ENCODE results near the gene PDE4B. TPM values are rescaled to one million over a fixed set of nuclear protein-coding genes. Genes with fewer than 3 reads are reported as not detected.

The PDE4B gene
- total RNA-seq, 1 donor from 2014 or later, result 7.6 TPM

DNA sequence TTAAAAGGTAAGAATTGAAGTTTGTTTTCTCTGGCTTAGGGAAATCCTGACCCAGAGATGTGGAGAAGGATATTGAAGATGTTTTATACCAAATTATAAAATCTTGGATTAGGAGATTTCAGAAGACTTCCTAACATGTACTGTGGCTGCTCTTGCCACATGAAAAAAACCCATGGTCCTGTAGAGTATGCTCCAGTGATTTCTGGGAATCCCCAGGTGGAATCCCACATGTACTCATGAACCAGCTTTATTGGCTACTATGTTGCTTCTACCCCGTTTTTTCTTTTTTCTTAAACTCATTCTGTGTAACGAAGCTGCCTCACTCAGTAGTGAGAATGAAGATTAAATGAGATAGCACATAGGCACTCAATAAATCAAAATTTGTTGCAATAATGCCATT is 608.5 kb downstream of the PDE4B start:
- Histone ChIP-seq H3K36me3 (ENCODE audit: insufficient read depth, low read length) (no peaks in the 10 kb centered on the region), H3K27ac (ENCODE audit: low read depth, low read length) (no peak overlapping the region), H3K4me2 (ENCODE audit: low read length) (no peak overlapping the region), H3K9ac (ENCODE audit: low read length) (no peak overlapping the region), H3K4me3 (ENCODE audit: insufficient read depth, low read depth, low read length) (no peak overlapping the region), H2AFZ (ENCODE audit: low read depth, low read length) (no peak overlapping the region), H3K9me3 (ENCODE audit: insufficient read depth, low read depth, low read length) (no peaks in the 10 kb centered on the region), H3K79me2 (ENCODE audit: insufficient read depth, low read length) (no peaks in the 10 kb centered on the region), H3K27me3 (ENCODE audit: insufficient read depth, low read length) (no peaks in the 10 kb centered on the region), H3K4me1 (ENCODE audit: insufficient read depth, low read length) (no peaks in the 10 kb centered on the region), H4K20me1 (ENCODE audit: insufficient read depth, low read length) (no peaks in the 10 kb centered on the region)
- Mint-ChIP-seq H3K27me3 (ENCODE audit: low read depth, unreplicated experiment) (no peaks in the 10 kb centered on the region), H3K9me3 (ENCODE audit: unreplicated experiment) (peaks cover 2% of the 10 kb centered on the region), H3K4me1 (ENCODE audit: low read depth, unreplicated experiment) (peaks cover 13% of the 10 kb centered on the region), H3K36me3 (ENCODE audit: low read depth, unreplicated experiment) (no peaks in the 10 kb centered on the region), H3K4me3 (ENCODE audit: unreplicated experiment) (no peak overlapping the region), H3K27ac (ENCODE audit: unreplicated experiment) (no peak overlapping the region)
- no peak for FAIRE-seq
- DNase-seq (ENCODE audit: low read depth), result no peak
- TF ChIP-seq, protein P1, sequence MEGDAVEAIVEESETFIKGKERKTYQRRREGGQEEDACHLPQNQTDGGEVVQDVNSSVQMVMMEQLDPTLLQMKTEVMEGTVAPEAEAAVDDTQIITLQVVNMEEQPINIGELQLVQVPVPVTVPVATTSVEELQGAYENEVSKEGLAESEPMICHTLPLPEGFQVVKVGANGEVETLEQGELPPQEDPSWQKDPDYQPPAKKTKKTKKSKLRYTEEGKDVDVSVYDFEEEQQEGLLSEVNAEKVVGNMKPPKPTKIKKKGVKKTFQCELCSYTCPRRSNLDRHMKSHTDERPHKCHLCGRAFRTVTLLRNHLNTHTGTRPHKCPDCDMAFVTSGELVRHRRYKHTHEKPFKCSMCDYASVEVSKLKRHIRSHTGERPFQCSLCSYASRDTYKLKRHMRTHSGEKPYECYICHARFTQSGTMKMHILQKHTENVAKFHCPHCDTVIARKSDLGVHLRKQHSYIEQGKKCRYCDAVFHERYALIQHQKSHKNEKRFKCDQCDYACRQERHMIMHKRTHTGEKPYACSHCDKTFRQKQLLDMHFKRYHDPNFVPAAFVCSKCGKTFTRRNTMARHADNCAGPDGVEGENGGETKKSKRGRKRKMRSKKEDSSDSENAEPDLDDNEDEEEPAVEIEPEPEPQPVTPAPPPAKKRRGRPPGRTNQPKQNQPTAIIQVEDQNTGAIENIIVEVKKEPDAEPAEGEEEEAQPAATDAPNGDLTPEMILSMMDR (IDR thresholded peaks at IDR 0.05; ENCODE audit: insufficient read depth, low read depth, low read length), result no peak
- TF ChIP-seq EZH2 (IDR thresholded peaks at IDR 0.05; ENCODE audit: insufficient read depth, low read length), result no peak

DNA sequence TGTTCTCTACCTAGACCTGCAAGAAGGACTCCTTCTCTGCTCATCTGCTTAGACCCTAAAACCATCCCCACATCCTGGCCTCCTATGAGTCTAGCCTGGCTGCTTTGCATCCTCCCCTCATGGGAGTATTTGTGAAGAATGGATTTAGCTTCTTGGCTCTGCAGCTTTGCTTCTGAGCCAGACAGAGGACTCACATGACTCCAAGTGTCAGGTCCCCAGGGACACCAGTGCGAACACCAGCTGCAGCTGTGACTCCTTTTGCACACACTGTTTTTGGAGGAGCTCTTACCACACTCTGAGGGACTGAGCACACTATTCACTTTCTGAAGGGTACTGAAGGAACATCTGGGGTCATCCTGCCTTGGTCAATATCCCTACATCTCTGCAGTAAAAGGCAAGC is 609.5 kb downstream of the PDE4B start:
- H3K4me3 ChIP-seq (ENCODE audit: insufficient read depth, low read depth, low read length), result no peak overlapping the region
- H3K9me3 Mint-ChIP-seq (ENCODE audit: unreplicated experiment), result peaks cover 2% of the 10 kb centered on the region
- H3K27me3 ChIP-seq (ENCODE audit: insufficient read depth, low read length), result no peaks in the 10 kb centered on the region
- H3K4me3 Mint-ChIP-seq (ENCODE audit: unreplicated experiment), result no peak overlapping the region
- H3K27ac ChIP-seq (ENCODE audit: low read depth, low read length), result no peak overlapping the region
- H3K27ac Mint-ChIP-seq (ENCODE audit: unreplicated experiment), result no peak overlapping the region
- no peak overlapping the region for H3K4me2 ChIP-seq (ENCODE audit: low read length)
- no peaks in the 10 kb centered on the region for H3K36me3 ChIP-seq (ENCODE audit: insufficient read depth, low read length)
- no peak overlapping the region for H2AFZ ChIP-seq (ENCODE audit: low read depth, low read length)
- no peaks in the 10 kb centered on the region for H4K20me1 ChIP-seq (ENCODE audit: insufficient read depth, low read length)
- H3K4me1 Mint-ChIP-seq (ENCODE audit: low read depth, unreplicated experiment), result peaks cover 13% of the 10 kb centered on the region
- H3K79me2 ChIP-seq (ENCODE audit: insufficient read depth, low read length), result no peaks in the 10 kb centered on the region
- no peak for DNase-seq (ENCODE audit: low read depth)
- H3K4me1 ChIP-seq (ENCODE audit: insufficient read depth, low read length), result no peaks in the 10 kb centered on the region
- no peak overlapping the region for H3K9ac ChIP-seq (ENCODE audit: low read length)
- no peak for TF ChIP-seq EZH2 (IDR thresholded peaks at IDR 0.05; ENCODE audit: insufficient read depth, low read length)
- TF ChIP-seq, protein P1 (IDR thresholded peaks at IDR 0.05; ENCODE audit: insufficient read depth, low read depth, low read length), result no peak
- no peaks in the 10 kb centered on the region for H3K9me3 ChIP-seq (ENCODE audit: insufficient read depth, low read depth, low read length)
- H3K36me3 Mint-ChIP-seq (ENCODE audit: low read depth, unreplicated experiment), result no peaks in the 10 kb centered on the region
- no peaks in the 10 kb centered on the region for H3K27me3 Mint-ChIP-seq (ENCODE audit: low read depth, unreplicated experiment)
- no peak for FAIRE-seq

DNA sequence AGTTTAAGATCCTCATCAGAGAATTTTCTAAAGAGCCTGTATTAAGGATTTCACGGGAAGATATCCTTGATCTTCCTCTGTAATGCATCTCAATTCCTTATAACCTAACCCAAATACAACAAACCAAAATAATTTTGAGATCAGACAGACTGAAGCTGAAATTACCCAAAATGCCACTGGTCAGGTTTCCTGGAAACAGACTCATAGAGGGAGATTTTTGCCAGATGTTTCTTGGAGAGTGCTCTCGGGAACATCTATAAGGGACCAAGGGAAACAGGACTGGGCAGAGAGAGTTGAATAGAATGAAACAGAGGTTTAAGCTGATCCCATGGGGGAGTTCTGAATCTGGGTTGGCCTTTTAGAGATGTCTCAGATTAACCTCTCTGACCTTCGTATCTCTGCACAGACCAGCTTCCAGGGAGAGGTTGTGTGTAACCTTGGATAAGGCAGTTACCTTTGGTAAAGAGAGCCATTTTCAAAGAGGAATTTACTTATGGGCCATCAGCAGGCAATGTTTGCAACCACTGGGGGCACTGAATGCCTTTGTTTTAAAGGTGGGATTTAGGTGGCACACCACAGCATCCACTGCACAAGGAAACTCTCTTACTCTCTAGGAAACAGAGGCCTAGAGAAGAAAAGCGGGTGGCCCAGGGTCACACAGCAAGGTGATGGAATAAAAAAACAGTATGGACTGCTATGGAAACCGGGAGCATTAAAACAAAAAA is 610.5 kb downstream of the PDE4B start:
- Histone ChIP-seq H3K9me3 (ENCODE audit: insufficient read depth, low read depth, low read length) (no peaks in the 10 kb centered on the region), H3K4me2 (ENCODE audit: low read length) (no peak overlapping the region), H4K20me1 (ENCODE audit: insufficient read depth, low read length) (no peaks in the 10 kb centered on the region), H3K4me3 (ENCODE audit: insufficient read depth, low read depth, low read length) (no peak overlapping the region), H3K27me3 (ENCODE audit: insufficient read depth, low read length) (no peaks in the 10 kb centered on the region), H3K79me2 (ENCODE audit: insufficient read depth, low read length) (no peaks in the 10 kb centered on the region), H3K9ac (ENCODE audit: low read length) (no peak overlapping the region), H2AFZ (ENCODE audit: low read depth, low read length) (no peak overlapping the region), H3K36me3 (ENCODE audit: insufficient read depth, low read length) (no peaks in the 10 kb centered on the region), H3K4me1 (ENCODE audit: insufficient read depth, low read length) (no peaks in the 10 kb centered on the region), H3K27ac (ENCODE audit: low read depth, low read length) (no peak overlapping the region)
- Mint-ChIP-seq H3K4me3 (ENCODE audit: unreplicated experiment) (no peak overlapping the region), H3K27ac (ENCODE audit: unreplicated experiment) (peak overlapping the region; percentile 26), H3K27me3 (ENCODE audit: low read depth, unreplicated experiment) (no peaks in the 10 kb centered on the region), H3K36me3 (ENCODE audit: low read depth, unreplicated experiment) (no peaks in the 10 kb centered on the region), H3K4me1 (ENCODE audit: low read depth, unreplicated experiment) (peaks cover 13% of the 10 kb centered on the region), H3K9me3 (ENCODE audit: unreplicated experiment) (peaks cover 2% of the 10 kb centered on the region)
- FAIRE-seq (no peak), DNase-seq (ENCODE audit: low read depth) (no peak)
- TF ChIP-seq EZH2 (IDR thresholded peaks at IDR 0.05; ENCODE audit: insufficient read depth, low read length), result no peak
- TF ChIP-seq, protein P1 (IDR thresholded peaks at IDR 0.05; ENCODE audit: insufficient read depth, low read depth, low read length), result no peak
